ENCODE measurements around the gene SPOCK2.
"Not testable (repeated sequence)": the region's sequence is repeated elsewhere in the genome, so short reads cannot be mapped to it uniquely, and the experiment has no call there.

Gene SPOCK2

GRCh38 chr10:72087969-72088888 lies at the start of gene SPOCK2:
SPOCK2 (minus strand) TSS chr10:72088551; CDS start chr10:72088328, 223 bp downstream.
- DNase-seq = no peak

GRCh38 chr10:72137583-72137982 lies 49.2 kb upstream of the SPOCK2 start:
- no peak for DNase-seq

GRCh38 chr10:72136225-72136624 lies 47.9 kb upstream of the SPOCK2 start:
- DNase-seq = not testable (repeated sequence)

- no peak for DNase-seq
Measured at GRCh38 chr10:72134785-72135767, 46.7 kb upstream of the SPOCK2 start.

- no peak for DNase-seq
Measured at GRCh38 chr10:72133517-72133916, 45.2 kb upstream of the SPOCK2 start.

GRCh38 chr10:72132854-72133253 lies 44.5 kb upstream of the SPOCK2 start:
- no peak for DNase-seq

GRCh38 chr10:72127571-72127970 lies 39.2 kb upstream of the SPOCK2 start:
- DNase-seq = no peak

GRCh38 chr10:72126872-72127232 lies 38.5 kb upstream of the SPOCK2 start:
- no peak for DNase-seq

- no peak for DNase-seq
Measured at GRCh38 chr10:72126184-72126871, 38.0 kb upstream of the SPOCK2 start.

GRCh38 chr10:72124989-72125388 lies 36.6 kb upstream of the SPOCK2 start:
- no peak for DNase-seq

- no peak for DNase-seq
Measured at GRCh38 chr10:72124381-72124780, 36.0 kb upstream of the SPOCK2 start.

- DNase-seq = no peak
Measured at GRCh38 chr10:72123616-72124015, 35.3 kb upstream of the SPOCK2 start.

- no peak for DNase-seq
Measured at GRCh38 chr10:72122221-72122620, 33.9 kb upstream of the SPOCK2 start.

- DNase-seq = no peak
Measured at GRCh38 chr10:72121389-72121788, 33.0 kb upstream of the SPOCK2 start.

- no peak for DNase-seq
Measured at GRCh38 chr10:72116372-72116771, 28.0 kb upstream of the SPOCK2 start.

- DNase-seq = no peak
Measured at GRCh38 chr10:72114706-72115450, 26.5 kb upstream of the SPOCK2 start.

- no peak for DNase-seq
Measured at GRCh38 chr10:72110673-72111401, 22.5 kb upstream of the SPOCK2 start.

GRCh38 chr10:72109636-72110157 lies 21.3 kb upstream of the SPOCK2 start:
- DNase-seq = no peak

GRCh38 chr10:72108830-72109635 lies 20.7 kb upstream of the SPOCK2 start:
- no peak for DNase-seq

- not testable (repeated sequence) for DNase-seq
Measured at GRCh38 chr10:72108004-72108370, 19.6 kb upstream of the SPOCK2 start.
